ENCODE measurements around the gene IFI44.

The IFI44 gene

DNA sequence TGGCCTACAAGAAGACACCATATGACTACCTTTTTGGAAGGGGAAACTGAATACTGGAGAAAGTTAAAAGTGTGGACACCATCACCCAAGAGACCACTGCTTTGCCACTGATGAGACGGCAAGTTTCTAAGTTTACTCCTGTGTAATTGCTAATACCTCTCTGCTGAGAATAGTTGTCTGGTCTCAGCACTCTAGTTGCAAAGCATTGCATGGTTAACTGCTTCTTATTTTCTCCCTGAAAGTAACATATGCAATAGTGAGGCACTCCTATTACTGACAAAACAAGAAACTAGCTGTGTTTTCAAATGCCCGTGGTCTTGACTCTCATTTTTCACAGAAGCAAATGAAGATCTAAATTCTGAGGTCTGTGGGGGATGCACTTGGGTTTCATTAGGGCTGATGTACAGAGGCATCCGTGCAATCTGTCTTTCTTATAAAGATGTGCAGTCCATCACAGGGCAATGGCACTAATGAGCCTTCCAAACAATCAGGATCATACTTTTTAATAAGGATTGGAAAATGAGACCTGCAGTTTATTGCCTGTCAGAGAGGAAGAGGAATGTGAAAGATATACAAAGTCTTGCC, 62.9 kb downstream of the IFI44 start:
- no peak for DNase-seq

DNA sequence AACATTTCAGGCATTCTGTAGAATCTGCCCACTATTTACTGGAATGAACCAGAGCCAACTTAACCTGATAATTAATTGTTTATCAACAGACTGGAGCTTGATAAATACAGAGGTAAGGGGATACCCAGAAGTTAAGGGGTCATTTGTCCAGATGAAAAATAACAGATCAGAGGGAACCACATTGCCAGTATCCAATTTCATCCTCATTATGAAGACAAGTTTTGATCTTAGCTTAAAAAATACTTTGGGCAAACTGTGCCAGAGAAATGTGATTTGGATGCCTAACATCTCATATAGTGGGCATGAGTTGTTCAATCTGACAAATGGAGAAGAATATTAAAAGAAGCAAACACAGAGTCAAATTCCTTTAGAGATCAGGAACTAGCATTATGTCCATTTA, 63.7 kb downstream of the IFI44 start:
- DNase-seq: no peak

All from inflammatory macrophage (primary cell).